ENCODE data around the gene AATK. TPM values are rescaled to one million over a fixed set of nuclear protein-coding genes. Genes with fewer than 3 reads are reported as not detected.

The AATK gene
- total RNA-seq, 1 experiment from 2014 or later: 0.46 TPM

- CTCF ChIA-PET: no interaction called here
- Histone ChIP-seq H3F3A (ENCODE audit: insufficient read depth, low read depth) (no peaks in the 10 kb centered on the region), H3K79me2 (ENCODE audit: low read depth) (no peaks in the 10 kb centered on the region), H3K4me3 (no peak overlapping the region), H2AFZ (no peak overlapping the region), H3K9me2 (ENCODE audit: insufficient read depth) (no peaks in the 10 kb centered on the region), H3K4me1 (replicated peaks; ENCODE audit: insufficient read depth) (no peaks in the 10 kb centered on the region), H3K4me2 (no peak overlapping the region), H4K20me1 (ENCODE audit: insufficient read depth) (no peaks in the 10 kb centered on the region), H3K36me3 (ENCODE audit: low read depth) (no peaks in the 10 kb centered on the region), H3K9me3 (ENCODE audit: insufficient read depth, low read depth) (no peaks in the 10 kb centered on the region), H3K27ac (no peak overlapping the region), H3K27me3 (ENCODE audit: insufficient read depth, low read depth) (no peaks in the 10 kb centered on the region)
- TF ChIP-seq, protein P1, sequence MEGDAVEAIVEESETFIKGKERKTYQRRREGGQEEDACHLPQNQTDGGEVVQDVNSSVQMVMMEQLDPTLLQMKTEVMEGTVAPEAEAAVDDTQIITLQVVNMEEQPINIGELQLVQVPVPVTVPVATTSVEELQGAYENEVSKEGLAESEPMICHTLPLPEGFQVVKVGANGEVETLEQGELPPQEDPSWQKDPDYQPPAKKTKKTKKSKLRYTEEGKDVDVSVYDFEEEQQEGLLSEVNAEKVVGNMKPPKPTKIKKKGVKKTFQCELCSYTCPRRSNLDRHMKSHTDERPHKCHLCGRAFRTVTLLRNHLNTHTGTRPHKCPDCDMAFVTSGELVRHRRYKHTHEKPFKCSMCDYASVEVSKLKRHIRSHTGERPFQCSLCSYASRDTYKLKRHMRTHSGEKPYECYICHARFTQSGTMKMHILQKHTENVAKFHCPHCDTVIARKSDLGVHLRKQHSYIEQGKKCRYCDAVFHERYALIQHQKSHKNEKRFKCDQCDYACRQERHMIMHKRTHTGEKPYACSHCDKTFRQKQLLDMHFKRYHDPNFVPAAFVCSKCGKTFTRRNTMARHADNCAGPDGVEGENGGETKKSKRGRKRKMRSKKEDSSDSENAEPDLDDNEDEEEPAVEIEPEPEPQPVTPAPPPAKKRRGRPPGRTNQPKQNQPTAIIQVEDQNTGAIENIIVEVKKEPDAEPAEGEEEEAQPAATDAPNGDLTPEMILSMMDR (conservative IDR thresholded peaks at IDR 0.05): no peak
- no peak for TF ChIP-seq EZH2 (IDR thresholded peaks at IDR 0.05; ENCODE audit: low read depth)
- no TSS peak for BruUV-seq (replicated peaks)
- intact Hi-C loops (cut with micrococcal nuclease; ENCODE audit: unreplicated experiment): loop anchor here (5.0 kb wide), 1 partner anchor 60 kb away; no protein-coding TSS in a partner anchor
- no peak for DNase-seq
- POLR2A ChIA-PET (ENCODE audit: unreplicated experiment): no interaction called here
Observed at GRCh38 chr17:81202318-81202717, 36.3 kb upstream of the AATK start.

DNA sequence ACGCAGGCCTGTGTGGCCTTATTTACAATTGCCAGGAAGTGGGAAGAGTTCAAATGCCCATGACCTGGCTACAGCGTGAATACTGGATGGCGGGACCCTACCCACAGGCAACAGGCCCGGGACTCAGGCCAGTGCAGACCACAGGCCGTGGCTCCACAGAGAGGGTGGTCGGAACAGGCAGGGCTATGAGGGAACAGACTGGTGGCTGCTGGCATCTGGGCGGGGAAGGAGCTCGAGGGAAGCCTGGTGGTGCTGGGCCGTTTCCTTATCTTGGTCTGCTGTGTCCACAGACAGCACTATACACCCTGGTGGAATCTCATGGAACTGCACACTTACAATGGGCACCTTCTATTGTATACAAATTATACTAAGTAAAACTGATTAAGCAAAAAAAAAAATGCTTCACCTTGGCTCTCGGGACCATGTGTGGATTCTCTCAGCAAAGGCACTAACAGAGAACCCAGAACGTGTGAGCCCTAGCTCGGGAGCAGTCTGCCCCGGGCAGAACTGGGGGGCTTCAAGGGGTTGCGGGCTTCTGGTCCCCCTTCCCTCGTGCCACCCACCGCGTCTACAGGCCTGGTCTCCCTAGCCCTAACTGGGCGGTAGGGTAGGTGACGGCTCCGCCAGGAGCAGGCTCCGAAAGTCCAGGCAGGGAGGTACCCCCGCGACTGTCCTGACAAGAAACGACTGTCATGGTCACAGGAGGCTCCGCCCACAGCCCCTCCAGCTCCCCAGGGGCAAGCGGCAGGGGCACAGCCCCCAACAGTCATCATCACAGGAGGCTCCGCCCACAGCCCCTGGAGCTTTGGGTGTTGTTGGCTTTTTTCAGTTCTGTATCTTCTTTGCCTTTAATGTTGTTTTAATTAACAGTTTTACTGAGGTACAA is 34.9 kb upstream of the AATK start:
- no peak for TF ChIP-seq EZH2 (IDR thresholded peaks at IDR 0.05; ENCODE audit: low read depth)
- TF ChIP-seq, protein P1 (conservative IDR thresholded peaks at IDR 0.05): peak; percentile 66
- Histone ChIP-seq H3K4me3 (no peak overlapping the region), H2AFZ (no peak overlapping the region), H3K4me2 (no peak overlapping the region), H3K79me2 (ENCODE audit: low read depth) (no peaks in the 10 kb centered on the region), H3K27ac (no peak overlapping the region), H4K20me1 (ENCODE audit: insufficient read depth) (no peaks in the 10 kb centered on the region), H3K9me3 (ENCODE audit: insufficient read depth, low read depth) (no peaks in the 10 kb centered on the region), H3K4me1 (replicated peaks; ENCODE audit: insufficient read depth) (no peaks in the 10 kb centered on the region), H3K27me3 (ENCODE audit: insufficient read depth, low read depth) (no peaks in the 10 kb centered on the region), H3K36me3 (ENCODE audit: low read depth) (no peaks in the 10 kb centered on the region), H3F3A (ENCODE audit: insufficient read depth, low read depth) (no peaks in the 10 kb centered on the region), H3K9me2 (ENCODE audit: insufficient read depth) (no peaks in the 10 kb centered on the region)
- no TSS peak for BruUV-seq (replicated peaks)
- peak; percentile 45 to 53 for DNase-seq
- POLR2A ChIA-PET (ENCODE audit: unreplicated experiment): no interaction called here
- CTCF ChIA-PET: interaction anchor here (0.6 to 0.8 kb wide), 3 partner anchors 26 to 59 kb away, joined by 3 to 11 read pairs (median 4); no protein-coding TSS in a partner anchor
- intact Hi-C loops (cut with micrococcal nuclease; ENCODE audit: unreplicated experiment): loop anchor here (5.0 kb wide), 1 partner anchor 59 kb away; no protein-coding TSS in a partner anchor

DNA sequence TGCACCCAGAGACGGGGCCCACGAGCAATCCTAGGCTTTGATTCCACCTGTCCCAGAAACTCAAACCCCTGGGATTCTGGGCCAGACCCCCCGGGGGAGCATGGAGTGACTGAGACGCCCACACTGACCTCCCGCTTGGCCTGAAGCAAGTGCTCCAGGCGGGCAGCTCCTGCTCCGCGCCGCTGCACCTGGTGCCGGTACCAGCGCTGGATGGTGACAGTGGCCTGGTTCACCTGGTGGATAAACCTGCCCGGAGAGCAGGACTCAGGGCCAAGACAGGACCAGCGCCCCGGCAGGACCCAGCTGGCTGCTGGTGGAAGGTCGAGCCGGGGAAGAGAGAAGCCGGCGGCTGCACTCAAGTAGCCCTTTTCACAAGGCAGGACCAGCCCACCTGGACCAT is 34.2 kb upstream of the AATK start:
- ChIA-PET CTCF (no interaction called here), POLR2A (ENCODE audit: unreplicated experiment) (no interaction called here)
- Histone ChIP-seq H3K27me3 (ENCODE audit: insufficient read depth, low read depth) (no peaks in the 10 kb centered on the region), H3K79me2 (ENCODE audit: low read depth) (no peaks in the 10 kb centered on the region), H3K36me3 (ENCODE audit: low read depth) (no peaks in the 10 kb centered on the region), H3K4me3 (no peak overlapping the region), H3K4me1 (replicated peaks; ENCODE audit: insufficient read depth) (no peaks in the 10 kb centered on the region), H3K9me2 (ENCODE audit: insufficient read depth) (no peaks in the 10 kb centered on the region), H3K27ac (no peak overlapping the region), H3K9me3 (ENCODE audit: insufficient read depth, low read depth) (no peaks in the 10 kb centered on the region), H2AFZ (no peak overlapping the region), H4K20me1 (ENCODE audit: insufficient read depth) (no peaks in the 10 kb centered on the region), H3K4me2 (no peak overlapping the region), H3F3A (ENCODE audit: insufficient read depth, low read depth) (no peaks in the 10 kb centered on the region)
- intact Hi-C loops (cut with micrococcal nuclease; ENCODE audit: unreplicated experiment): loop anchor here (5.0 kb wide), 1 partner anchor 58 kb away; no protein-coding TSS in a partner anchor
- DNase-seq: no peak
- BruUV-seq (replicated peaks): no TSS peak
- TF ChIP-seq, protein P1 (conservative IDR thresholded peaks at IDR 0.05): no peak
- no peak for TF ChIP-seq EZH2 (IDR thresholded peaks at IDR 0.05; ENCODE audit: low read depth)
